Measurements from ENCODE around the gene IFT25. TPM values are rescaled to one million over a fixed set of nuclear protein-coding genes. Genes with fewer than 3 reads are reported as not detected.

The IFT25 gene
- total and polyA plus RNA-seq, 2 donors (not counting 1 experiment from before 2014, with no cell fraction given), result 18.2 to 45.7 TPM

GRCh38 chr1:53927376-53927881 is 18.1 kb downstream of the IFT25 start:
- ChIA-PET POLR2A (interaction anchor here (0.5 kb wide), 1 partner anchor 95 kb away, joined by 5 read pairs; no protein-coding TSS in a partner anchor), CTCF (interaction anchor here (1.0 to 1.1 kb wide), 2 partner anchors 66 to 67 kb away, joined by 3 to 6 read pairs; no protein-coding TSS in a partner anchor)
- WGBS (ENCODE audit: insufficient coverage), result no CpG with 5 or more reads among the region's 2 CpGs
- Histone ChIP-seq H3K27me3 (replicated peaks in 1 of 4; ENCODE audit: control extremely low read depth in 1 of 4, control insufficient read depth in 3 of 4, insufficient read depth in 4 of 4, low read length in 3 of 4) (no peaks in the 10 kb centered on the region), H3K9ac (ENCODE audit: low read length) (no peak overlapping the region), H3K27ac (ENCODE audit: low read length in 2 of 2) (no peak overlapping the region), H3K79me2 (ENCODE audit: control insufficient read depth, insufficient read depth, low read length) (no peaks in the 10 kb centered on the region), H2AFZ (ENCODE audit: insufficient read depth, low read depth, low read length, poor library complexity, severe bottlenecking) (no peak overlapping the region), H3K4me1 (ENCODE audit: control insufficient read depth in 2 of 2, insufficient read depth in 2 of 2, low read length in 2 of 2) (no peaks in the 10 kb centered on the region), H3K4me2 (replicated peaks; ENCODE audit: low read depth, low read length, poor library complexity, severe bottlenecking) (no peak overlapping the region), H4K20me1 (ENCODE audit: control insufficient read depth, insufficient read depth, low read length, poor library complexity, severe bottlenecking) (no peaks in the 10 kb centered on the region), H3K9me3 (ENCODE audit: control extremely low read depth in 1 of 3, control insufficient read depth in 2 of 3, insufficient read depth in 1 of 3, low read length in 2 of 3) (peaks cover 0 to 7% (median 0%) of the 10 kb centered on the region in 3 donors), H3K36me3 (replicated peaks in 1 of 2; ENCODE audit: control extremely low read depth in 1 of 2, control insufficient read depth in 1 of 2, extremely low read depth in 1 of 2, insufficient read depth in 2 of 2, low read length in 1 of 2) (peaks cover 10 to 36% of the 10 kb centered on the region in 2 experiments), H3K4me3 (ENCODE audit: control extremely low read depth in 1 of 5, extremely low read depth in 1 of 5, insufficient read depth in 1 of 5, low read depth in 2 of 5, low read length in 4 of 5) (no peak overlapping the region)
- H3K27me3 Mint-ChIP-seq, result no peaks in the 10 kb centered on the region
- no peaks in the 10 kb centered on the region for H3K9me3 Mint-ChIP-seq (ENCODE audit: insufficient read depth)
- H3K4me1 Mint-ChIP-seq, result no peaks in the 10 kb centered on the region
- TF ChIP-seq EZH2 (IDR thresholded peaks at IDR 0.05; ENCODE audit: borderline replicate concordance, insufficient read depth, low read depth, low read length, poor library complexity, severe bottlenecking) (no peak), CTCF (IDR thresholded peaks at IDR 0.05) (no peak)
- intact Hi-C loops (cut with micrococcal nuclease), result no loop called here
- ATAC-seq (ENCODE audit: low read depth) (no peak), DNase-seq (no peak)
- no peak overlapping the region for H3K4me3 Mint-ChIP-seq
- H3K27ac Mint-ChIP-seq, result no peak overlapping the region

GRCh38 chr1:53919675-53920066 is 25.8 kb downstream of the IFT25 start:
- H3K9me3 ChIP-seq (ENCODE audit: control extremely low read depth in 1 of 3, control insufficient read depth in 2 of 3, insufficient read depth in 1 of 3, low read length in 2 of 3), result no peaks in the 10 kb centered on the region
- no peak overlapping the region for H2AFZ ChIP-seq (ENCODE audit: insufficient read depth, low read depth, low read length, poor library complexity, severe bottlenecking)
- H3K79me2 ChIP-seq (ENCODE audit: control insufficient read depth, insufficient read depth, low read length), result no peaks in the 10 kb centered on the region
- TF ChIP-seq EZH2 (IDR thresholded peaks at IDR 0.05; ENCODE audit: borderline replicate concordance, insufficient read depth, low read depth, low read length, poor library complexity, severe bottlenecking) (no peak), CTCF (IDR thresholded peaks at IDR 0.05) (no peak)
- H3K27me3 ChIP-seq (replicated peaks in 1 of 4; ENCODE audit: control extremely low read depth in 1 of 4, control insufficient read depth in 3 of 4, insufficient read depth in 4 of 4, low read length in 3 of 4), result no peaks in the 10 kb centered on the region
- H3K9ac ChIP-seq (ENCODE audit: low read length), result no peak overlapping the region
- Mint-ChIP-seq H3K9me3 (ENCODE audit: insufficient read depth) (no peaks in the 10 kb centered on the region), H3K27me3 (no peaks in the 10 kb centered on the region), H3K4me3 (no peak overlapping the region), H3K4me1 (no peaks in the 10 kb centered on the region), H3K27ac (no peak overlapping the region)
- no peak overlapping the region for H3K4me3 ChIP-seq (ENCODE audit: control extremely low read depth in 1 of 5, extremely low read depth in 1 of 5, insufficient read depth in 1 of 5, low read depth in 2 of 5, low read length in 4 of 5)
- WGBS (ENCODE audit: insufficient coverage), result 100% methylated on average over 1 of the region's 3 CpGs
- H3K27ac ChIP-seq (ENCODE audit: low read length in 2 of 2), result no peak overlapping the region
- CTCF ChIA-PET, result interaction anchor here (0.6 kb wide), 1 partner anchor 40 kb away, joined by 3 read pairs; no protein-coding TSS in a partner anchor
- DNase-seq, result no peak
- no peaks in the 10 kb centered on the region for H4K20me1 ChIP-seq (ENCODE audit: control insufficient read depth, insufficient read depth, low read length, poor library complexity, severe bottlenecking)
- H3K36me3 ChIP-seq (replicated peaks in 1 of 2; ENCODE audit: control extremely low read depth in 1 of 2, control insufficient read depth in 1 of 2, extremely low read depth in 1 of 2, insufficient read depth in 2 of 2, low read length in 1 of 2), result peaks cover 0 to 18% of the 10 kb centered on the region in 2 experiments
- no peak for ATAC-seq (ENCODE audit: low read depth)
- H3K4me2 ChIP-seq (replicated peaks; ENCODE audit: low read depth, low read length, poor library complexity, severe bottlenecking), result no peak overlapping the region
- POLR2A ChIA-PET, result no interaction called here
- H3K4me1 ChIP-seq (ENCODE audit: control insufficient read depth in 2 of 2, insufficient read depth in 2 of 2, low read length in 2 of 2), result no peaks in the 10 kb centered on the region
- intact Hi-C loops (cut with micrococcal nuclease), result no loop called here
